Stimulated activated CD4-positive, alpha-beta T cell treated with anti-CD3 and anti-CD28 coated beads, Interleukin-12 subunit alpha, Interleukin-12 subunit beta, amount 100 ng/mL, for 48 hours (primary cell): ENCODE data around the gene HDGFL2.
A peak's percentile ranks its signal among the peaks of the same experiment; 100 is the strongest.

Source experiments
- DNase-seq, 3 donors: peaks; one replicate each; pipeline ENCODE4 v3.0.0-alpha.2; 2020; ENCODE audit warnings: low read depth in 2 of 3, low spot score in 1 of 3

The HDGFL2 gene

DNA sequence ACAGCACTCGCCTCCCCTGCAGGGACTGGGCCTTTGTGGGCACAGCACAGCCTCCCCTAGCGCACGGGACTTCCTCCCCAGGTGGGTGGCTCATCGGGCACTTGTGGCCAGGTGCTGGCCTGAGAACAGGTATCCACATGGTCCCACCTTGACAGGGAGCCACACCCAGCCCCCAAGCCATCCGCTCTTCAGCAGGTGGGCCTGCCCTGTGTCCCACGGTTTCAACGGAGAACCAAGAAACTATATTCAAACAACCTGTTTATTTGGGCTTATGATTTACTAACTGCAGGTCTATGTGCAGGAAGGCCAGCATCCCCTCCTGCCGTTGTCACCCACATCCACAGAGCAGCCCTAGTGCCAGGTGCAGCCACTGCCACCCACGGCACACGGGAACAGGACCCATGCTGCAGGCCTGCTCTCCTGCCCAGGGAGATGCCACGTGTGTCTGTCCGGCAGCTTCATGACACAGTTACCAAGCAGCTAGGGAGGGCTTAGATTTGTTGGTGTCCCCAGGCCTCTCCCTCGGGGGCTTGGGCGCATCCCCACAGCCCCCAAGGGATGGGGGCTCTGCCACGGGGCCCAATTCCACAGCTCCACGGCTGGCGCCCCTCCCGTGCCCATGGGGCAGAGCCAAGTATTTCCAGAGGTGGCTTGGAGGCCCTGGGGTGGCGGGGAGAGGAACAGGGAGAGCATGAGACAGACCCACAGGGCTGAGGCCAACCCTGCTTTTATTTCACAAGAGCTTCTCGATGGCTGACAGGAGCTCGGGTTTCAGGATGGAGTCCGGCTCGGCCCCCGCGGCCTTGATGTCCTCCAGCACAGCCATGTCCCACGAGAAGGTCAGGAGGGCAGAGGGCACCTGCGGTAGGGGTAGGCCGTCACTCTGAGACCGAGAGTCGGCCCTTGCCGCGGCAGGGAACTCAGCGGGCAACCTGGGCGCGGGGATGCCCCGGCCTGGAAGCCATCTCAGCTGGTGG, 27.0 kb upstream of the HDGFL2 start:
- no peak for DNase-seq

- DNase-seq: no peak
Measured at GRCh38 chr19:4445963-4446703, 26.0 kb upstream of the HDGFL2 start.

GRCh38 chr19:4446704-4447200, 25.3 kb upstream of the HDGFL2 start:
- no peak for DNase-seq

DNA sequence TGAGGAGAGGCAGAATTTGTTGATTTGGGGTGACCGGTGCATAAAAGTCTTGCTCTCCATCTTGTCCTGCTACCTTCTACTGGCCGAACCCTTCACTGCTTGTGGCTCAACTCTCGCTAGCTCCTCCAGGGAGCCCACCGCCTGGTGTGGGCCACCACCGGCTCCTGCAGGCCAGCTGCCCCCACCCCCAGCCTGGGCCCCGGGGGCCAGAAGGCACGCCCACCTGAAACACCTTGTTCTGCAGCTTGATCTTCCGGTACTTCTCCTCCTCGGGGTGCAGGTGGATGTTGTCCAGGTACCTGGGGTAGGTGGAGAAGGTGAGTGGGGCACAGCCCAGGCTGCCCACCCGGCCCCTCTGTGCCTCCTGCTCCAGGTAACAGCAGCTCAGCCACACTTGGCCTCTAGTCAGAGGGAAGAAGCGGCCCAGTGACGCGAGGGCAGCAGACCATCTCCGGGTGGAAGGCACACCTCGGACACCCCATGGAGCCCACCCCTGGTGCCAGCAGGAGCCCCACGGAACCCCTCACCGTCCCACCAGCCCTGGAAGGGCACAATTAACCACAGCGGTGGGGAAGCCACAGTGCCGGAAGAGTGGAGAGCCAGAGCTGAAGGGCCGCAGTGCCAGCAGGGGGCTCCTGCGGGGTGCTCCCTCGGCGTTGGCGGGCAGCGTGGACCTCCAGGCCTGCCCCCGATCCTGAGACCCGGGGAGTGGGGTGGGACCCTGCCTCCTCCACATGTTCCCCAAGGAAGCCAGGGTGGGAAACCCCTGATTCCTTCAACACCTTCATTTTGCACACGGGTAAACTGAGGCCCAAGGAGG, 24.6 kb upstream of the HDGFL2 start:
- DNase-seq: no peak

DNA sequence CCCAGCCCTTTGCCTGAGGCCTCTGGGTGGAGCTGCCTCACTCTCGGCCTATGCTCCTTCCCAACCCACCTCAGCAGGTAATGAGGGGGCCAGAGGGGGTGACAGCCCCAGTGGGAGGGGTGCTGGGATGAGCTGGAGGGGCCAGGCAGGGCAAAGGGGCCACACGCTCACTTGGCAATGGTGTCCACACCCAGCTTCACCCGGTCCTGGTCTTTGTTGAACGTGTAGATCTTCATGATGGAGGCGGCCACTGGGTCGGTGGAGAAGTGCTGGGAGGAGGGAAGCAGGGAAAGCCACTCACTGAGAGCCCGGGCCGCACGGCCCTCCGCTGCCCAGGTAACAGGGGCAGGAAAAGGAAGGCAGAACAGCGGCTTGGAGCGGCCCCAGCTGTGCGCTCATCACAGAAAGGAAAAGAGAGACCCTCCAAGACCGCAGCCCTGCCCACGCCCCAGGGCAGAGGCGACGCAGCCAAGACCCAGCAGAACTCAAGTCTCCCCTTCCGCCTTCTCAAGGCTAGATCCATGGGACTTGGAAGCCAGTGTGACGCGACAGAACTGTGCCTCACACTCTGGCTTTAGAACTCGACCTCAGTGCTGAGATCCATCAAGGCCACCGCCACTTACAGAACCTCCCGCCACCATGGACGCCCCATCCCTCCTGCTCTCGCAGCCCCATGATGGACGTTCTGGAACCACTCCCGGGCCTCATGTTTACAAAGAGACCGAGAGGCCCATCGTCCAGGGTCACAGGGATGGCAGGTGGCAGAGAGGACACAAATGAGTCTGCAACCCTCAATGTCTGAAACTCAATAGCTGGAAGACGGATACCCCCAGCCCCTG, 23.7 kb upstream of the HDGFL2 start:
- no peak for DNase-seq

- DNase-seq: no peak
Measured at GRCh38 chr19:4449022-4449638, 23.0 kb upstream of the HDGFL2 start.

- DNase-seq: no peak
Measured at GRCh38 chr19:4449639-4450028, 22.5 kb upstream of the HDGFL2 start.

DNA sequence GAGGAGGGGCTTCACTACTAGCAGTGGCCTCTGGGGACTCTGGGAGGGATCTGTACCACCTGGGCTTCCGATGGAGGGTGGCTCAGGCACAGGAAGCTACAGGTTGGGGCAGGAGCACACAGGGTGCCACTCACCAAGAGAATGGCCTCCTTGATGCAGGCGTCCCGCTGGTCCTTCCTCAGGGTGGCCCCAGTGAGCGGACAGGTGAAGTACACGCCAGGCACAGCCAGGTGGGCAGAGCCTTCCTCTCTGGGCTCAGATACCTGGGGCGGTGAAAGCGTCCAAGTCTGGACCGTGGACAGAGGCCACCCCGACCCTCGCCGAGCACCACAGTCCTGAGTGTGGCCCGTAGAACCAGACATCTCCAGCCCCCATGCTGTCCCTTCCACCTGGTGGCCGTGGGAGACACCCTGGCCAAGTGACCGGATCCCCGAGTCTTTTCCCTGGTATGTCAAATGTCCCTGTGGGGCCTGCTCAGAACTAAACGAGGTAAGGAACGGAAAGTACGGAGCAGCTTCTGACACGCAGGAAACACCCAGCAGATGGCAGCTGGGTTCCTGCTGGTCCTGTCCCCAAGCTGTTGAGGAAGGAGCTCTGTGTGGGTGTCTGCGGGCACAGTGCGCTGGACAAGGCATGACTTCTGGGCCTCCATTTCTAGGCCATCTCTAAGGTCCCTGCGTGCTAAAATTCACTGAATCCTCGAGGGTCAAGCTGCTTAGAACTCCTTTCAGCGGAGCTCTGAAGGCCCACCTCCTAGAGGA, 19.7 kb upstream of the HDGFL2 start:
- no peak for DNase-seq

GRCh38 chr19:4453232-4454179, 18.6 kb upstream of the HDGFL2 start:
- DNase-seq: no peak

- DNase-seq: no peak
Measured at GRCh38 chr19:4454747-4455718, 17.1 kb upstream of the HDGFL2 start.

DNA sequence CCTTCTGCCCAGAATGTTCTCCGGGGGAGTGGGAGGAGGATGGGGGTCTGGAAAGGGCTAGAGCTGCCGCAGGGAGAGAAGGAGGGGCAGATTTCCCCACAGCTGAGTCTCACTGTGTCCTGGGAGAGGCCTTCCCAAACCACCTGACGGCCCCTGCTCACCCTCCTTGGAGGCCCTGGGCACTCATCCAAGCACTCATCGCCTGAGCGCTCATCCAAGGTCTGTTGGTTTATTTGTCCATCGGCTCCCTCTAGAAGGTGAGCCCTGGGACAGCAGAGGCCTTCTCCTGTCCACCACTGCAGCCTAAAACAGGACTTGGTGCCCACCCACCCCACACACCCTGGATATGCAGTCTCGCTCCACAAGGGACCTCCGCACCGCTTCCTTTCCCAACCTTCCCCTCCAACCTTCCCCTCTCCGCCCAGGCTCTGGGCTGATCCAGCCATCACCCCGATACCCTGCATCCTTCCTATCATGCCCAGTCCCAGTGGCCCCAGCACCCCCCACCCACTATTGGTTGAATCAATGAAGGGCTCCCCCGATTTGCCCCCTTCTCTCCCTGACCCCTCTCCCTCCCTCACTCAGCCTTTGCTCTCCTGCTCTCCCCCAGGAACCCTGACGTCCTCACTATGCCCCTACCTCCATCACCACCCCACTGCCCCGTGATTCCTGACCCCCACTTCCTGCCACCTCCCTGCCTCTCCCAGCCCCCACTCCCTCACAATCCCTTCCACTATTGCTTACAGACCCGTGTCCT, 16.2 kb upstream of the HDGFL2 start:
- no peak for DNase-seq

DNA sequence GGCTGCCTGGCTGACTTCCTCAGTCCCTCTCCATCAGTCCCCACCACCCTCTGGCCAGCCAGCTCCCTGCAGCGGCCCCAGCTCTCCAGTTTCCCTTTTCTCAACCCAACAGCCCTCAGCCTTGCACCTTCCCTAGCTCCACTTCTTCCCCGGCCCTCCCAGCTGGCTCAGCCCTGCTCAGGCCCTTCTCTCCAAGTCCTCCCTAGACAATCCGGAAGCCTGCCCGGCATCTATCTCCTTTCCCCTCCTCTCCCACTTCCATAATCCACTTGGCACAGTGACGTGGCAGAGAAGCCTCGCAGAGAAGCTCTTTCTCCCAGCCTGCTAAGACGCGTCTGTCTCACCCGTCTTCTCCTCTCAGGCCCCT, 15.6 kb upstream of the HDGFL2 start:
- no peak for DNase-seq

- DNase-seq: peak in 2 of 3 donors; percentile 19 to 34
Measured at GRCh38 chr19:4456843-4457653, 15.0 kb upstream of the HDGFL2 start.

- DNase-seq: peak; percentile 96 to 97 (median 97)
Measured at GRCh38 chr19:4457654-4458395, 14.3 kb upstream of the HDGFL2 start, which contains the start of gene UBXN6. Gene UBXN6 (minus strand): TSS chr19:4457794. CDS start chr19:4457697, 97 bp downstream.
